ENCODE data around the gene PRR29.

GRCh38 chr17:63991611-63992010 lies 6.5 kb upstream of the PRR29 start:
- TF ChIP-seq POLR2AphosphoS5 (IDR thresholded peaks at IDR 0.05; ENCODE audit: low read depth, low read length) (no peak), SPI1 (IDR thresholded peaks at IDR 0.05; ENCODE audit: low read depth, low read length) (no peak), POLR2A (IDR thresholded peaks at IDR 0.05; ENCODE audit: low read depth, low read length) (no peak)
